Sigmoid colon (tissue), 3 donors: ENCODE results near the gene MAEL.

ENCODE experiments used
- CTCF ChIP-seq, 4 experiments: fragments of 450-650 bp in 3 of 4; fragments of 200-600 bp in 1 of 4; IDR thresholded peaks; one replicate each; pipeline ENCODE4 v1.5.1; 2016 to 2019; ENCODE audit warnings: antibody characterized with exemption in 4 of 4, mild to moderate bottlenecking in 3 of 4, moderate library complexity in 2 of 4
- POLR2A ChIP-seq, 2 donors: fragments of 450-650 bp; IDR thresholded peaks; one replicate each; pipeline ENCODE4 v1.6.1; 2016; ENCODE audit warnings: antibody characterized with exemption in 2 of 2, mild to moderate bottlenecking in 2 of 2, moderate library complexity in 2 of 2

GRCh38 chr1:167068761-167069160 is 79.7 kb downstream of the MAEL start:
- no peak for TF ChIP-seq POLR2A (IDR thresholded peaks at IDR 0.05)
- no peak for TF ChIP-seq CTCF (IDR thresholded peaks at IDR 0.05)
